Osteoblast (primary cell): ENCODE measurements around the gene ARL6. TPM values are rescaled to one million over a fixed set of nuclear protein-coding genes. Genes with fewer than 3 reads are reported as not detected.

ENCODE experiments used
- DNase-seq: peaks from one replicate; pipeline ENCODE4 v3.0.0; 2011; ENCODE audit warnings: low spot score, mixed read lengths; ENCODE audit not compliant: insufficient read length; ENCODE audit errors: missing footprints
- H2AFZ ChIP-seq: 2 replicates; pipeline ENCODE4 v1.6.0; 2011; ENCODE audit warnings: mild to moderate bottlenecking, low read length
- H3K27ac ChIP-seq: 2 replicates; pipeline ENCODE4 v1.5.1; 2011; ENCODE audit warnings: mild to moderate bottlenecking, low read depth, low read length, moderate library complexity
- H3K27me3 ChIP-seq: 2 replicates; pipeline ENCODE4 v1.6.0; 2012; ENCODE audit warnings: mild to moderate bottlenecking, control low read depth, inconsistent platforms, low read length, moderate library complexity; ENCODE audit not compliant: insufficient read depth
- H3K36me3 ChIP-seq: 2 replicates; pipeline ENCODE4 v1.5.1; 2011; ENCODE audit warnings: mild to moderate bottlenecking, low read length, control low read depth, moderate library complexity; ENCODE audit not compliant: insufficient read depth
- H3K4me1 ChIP-seq: 2 replicates; pipeline ENCODE4 v1.5.1; 2011; ENCODE audit warnings: mild to moderate bottlenecking, low read length, control low read depth, moderate library complexity; ENCODE audit not compliant: insufficient read depth
- H3K4me2 ChIP-seq: 2 replicates; pipeline ENCODE4 v1.6.0; 2011; ENCODE audit warnings: mild to moderate bottlenecking, low read length; ENCODE audit not compliant: insufficient read depth
- H3K4me3 ChIP-seq: fragments of 200-600 bp; sonication (generic); 3 replicates; pipeline ENCODE4 v1.5.1; 2012; ENCODE audit warnings: mild to moderate bottlenecking, low read length, inconsistent platforms; ENCODE audit not compliant: insufficient read depth
- H3K79me2 ChIP-seq: 2 replicates; pipeline ENCODE4 v1.6.0; 2012; ENCODE audit warnings: mild to moderate bottlenecking, low read length, control low read depth, inconsistent platforms; ENCODE audit not compliant: insufficient read depth
- H3K9me3 ChIP-seq: 2 replicates; pipeline ENCODE4 v1.5.1; 2011; ENCODE audit warnings: low read depth, low read length, control low read depth
- H4K20me1 ChIP-seq: 2 replicates; pipeline ENCODE4 v1.6.0; 2012; ENCODE audit warnings: mild to moderate bottlenecking, low read length, control low read depth; ENCODE audit not compliant: insufficient read depth
- total RNA-seq: library from RNA; depleted of rRNA; stranded (reverse); fragments of >200 nt; gene quantifications from 2 replicates; pipeline ENCODE4 v1.2.3, GENCODE V29; 2012
- TF ChIP-seq, protein P1 (sequence below): IDR thresholded peaks from 2 replicates; pipeline ENCODE4 v1.5.1; 2011; ENCODE audit warnings: mild to moderate bottlenecking, low read depth, low read length, moderate library complexity; ENCODE audit errors: extremely low read depth

Gene ARL6
- total RNA-seq, 1 donor, result 11.6 TPM

DNA sequence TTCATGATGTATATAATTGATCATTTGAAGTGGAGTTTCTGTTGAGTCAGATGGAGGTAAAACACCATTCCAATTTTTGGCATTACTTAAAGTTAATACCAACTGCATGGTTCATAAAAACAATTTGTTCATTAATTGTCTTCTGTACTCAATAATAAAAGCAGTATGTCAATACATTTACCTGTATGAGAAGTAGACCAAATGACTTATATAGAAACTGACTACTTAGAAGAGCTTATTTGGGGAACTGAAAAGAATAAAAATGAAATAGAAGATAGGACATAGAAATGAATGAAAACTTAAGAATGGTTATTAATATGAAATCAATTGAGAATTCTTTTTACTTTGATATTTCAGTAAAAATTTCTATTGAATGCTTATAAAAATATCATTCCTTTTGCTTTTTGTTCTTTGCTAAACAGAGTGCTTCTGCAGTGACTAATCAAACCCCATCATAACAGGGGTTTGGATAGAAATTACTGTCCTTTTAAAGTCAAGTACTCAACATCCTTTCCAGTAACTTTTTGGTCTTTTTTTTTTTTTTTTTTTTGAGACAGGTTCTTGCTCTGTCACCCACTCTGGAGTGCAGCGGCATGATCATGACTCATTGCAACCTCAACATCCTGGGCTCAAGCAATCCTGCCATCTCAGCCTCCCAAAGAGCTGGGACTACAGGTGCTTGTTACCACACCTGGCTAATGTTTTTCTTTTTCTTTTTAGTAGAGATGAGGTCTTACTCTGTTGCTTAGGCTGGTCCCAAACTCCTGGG is 50.8 kb downstream of the ARL6 start:
- peaks cover 3% of the 10 kb centered on the region for H3K4me1 ChIP-seq
- no peaks in the 10 kb centered on the region for H3K36me3 ChIP-seq
- no peak overlapping the region for H3K4me2 ChIP-seq
- H3K27me3 ChIP-seq, result no peaks in the 10 kb centered on the region
- no peak overlapping the region for H3K4me3 ChIP-seq
- no peak overlapping the region for H3K27ac ChIP-seq
- DNase-seq, result no peak
- no peaks in the 10 kb centered on the region for H3K79me2 ChIP-seq
- no peaks in the 10 kb centered on the region for H3K9me3 ChIP-seq
- H4K20me1 ChIP-seq, result no peaks in the 10 kb centered on the region
- TF ChIP-seq, protein P1, sequence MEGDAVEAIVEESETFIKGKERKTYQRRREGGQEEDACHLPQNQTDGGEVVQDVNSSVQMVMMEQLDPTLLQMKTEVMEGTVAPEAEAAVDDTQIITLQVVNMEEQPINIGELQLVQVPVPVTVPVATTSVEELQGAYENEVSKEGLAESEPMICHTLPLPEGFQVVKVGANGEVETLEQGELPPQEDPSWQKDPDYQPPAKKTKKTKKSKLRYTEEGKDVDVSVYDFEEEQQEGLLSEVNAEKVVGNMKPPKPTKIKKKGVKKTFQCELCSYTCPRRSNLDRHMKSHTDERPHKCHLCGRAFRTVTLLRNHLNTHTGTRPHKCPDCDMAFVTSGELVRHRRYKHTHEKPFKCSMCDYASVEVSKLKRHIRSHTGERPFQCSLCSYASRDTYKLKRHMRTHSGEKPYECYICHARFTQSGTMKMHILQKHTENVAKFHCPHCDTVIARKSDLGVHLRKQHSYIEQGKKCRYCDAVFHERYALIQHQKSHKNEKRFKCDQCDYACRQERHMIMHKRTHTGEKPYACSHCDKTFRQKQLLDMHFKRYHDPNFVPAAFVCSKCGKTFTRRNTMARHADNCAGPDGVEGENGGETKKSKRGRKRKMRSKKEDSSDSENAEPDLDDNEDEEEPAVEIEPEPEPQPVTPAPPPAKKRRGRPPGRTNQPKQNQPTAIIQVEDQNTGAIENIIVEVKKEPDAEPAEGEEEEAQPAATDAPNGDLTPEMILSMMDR, result no peak
- H2AFZ ChIP-seq, result no peak overlapping the region

DNA sequence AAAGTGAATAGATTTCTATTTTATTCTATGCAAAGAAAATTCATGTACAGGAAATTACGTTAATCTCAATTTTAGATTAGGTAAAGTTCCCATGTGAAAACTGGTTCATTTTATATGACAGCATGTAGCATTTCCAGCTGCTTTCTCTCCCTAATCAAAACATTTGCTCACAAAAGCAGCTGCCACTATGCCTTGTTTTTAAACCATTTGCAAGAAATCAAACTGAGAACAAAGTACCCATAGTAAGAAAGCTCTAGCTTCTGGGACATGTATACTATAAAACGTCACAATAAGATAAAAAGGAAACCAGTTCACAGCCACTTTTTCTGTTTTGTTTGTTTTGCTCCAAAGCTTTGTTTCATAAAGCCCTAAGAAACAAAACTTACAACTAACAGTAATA is 52.3 kb downstream of the ARL6 start:
- Histone ChIP-seq H3K27ac (no peak overlapping the region), H3K4me2 (no peak overlapping the region), H3K9me3 (no peaks in the 10 kb centered on the region), H3K36me3 (no peaks in the 10 kb centered on the region), H4K20me1 (no peaks in the 10 kb centered on the region), H3K4me3 (no peak overlapping the region), H2AFZ (no peak overlapping the region), H3K27me3 (no peaks in the 10 kb centered on the region), H3K79me2 (no peaks in the 10 kb centered on the region), H3K4me1 (no peaks in the 10 kb centered on the region)
- TF ChIP-seq, protein P1, result no peak
- no peak for DNase-seq

DNA sequence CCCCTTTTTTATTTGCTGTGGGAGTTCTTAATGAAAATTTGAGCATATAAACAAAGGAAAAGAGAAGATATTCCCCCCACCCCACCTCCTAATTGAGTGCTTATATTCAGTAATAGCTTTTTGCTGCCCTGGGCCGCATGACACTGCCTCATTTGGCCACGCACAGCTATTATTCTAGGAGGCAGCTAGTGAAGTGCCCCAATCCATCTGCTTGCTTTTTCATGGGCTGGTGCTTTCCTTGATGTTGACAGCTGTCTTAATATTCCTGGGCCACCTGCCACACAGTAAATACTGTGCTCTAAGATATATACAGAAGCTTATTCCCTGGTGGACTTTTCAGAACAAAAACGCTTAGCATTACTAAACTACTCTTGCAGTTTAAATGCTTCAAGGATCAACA is 53.4 kb downstream of the ARL6 start:
- H3K79me2 ChIP-seq, result peaks cover 1% of the 10 kb centered on the region
- no peak overlapping the region for H3K4me2 ChIP-seq
- H3K36me3 ChIP-seq, result no peaks in the 10 kb centered on the region
- no peaks in the 10 kb centered on the region for H3K9me3 ChIP-seq
- H3K27me3 ChIP-seq, result no peaks in the 10 kb centered on the region
- no peaks in the 10 kb centered on the region for H4K20me1 ChIP-seq
- no peaks in the 10 kb centered on the region for H3K4me1 ChIP-seq
- DNase-seq, result no peak
- no peak overlapping the region for H3K4me3 ChIP-seq
- TF ChIP-seq, protein P1, result no peak
- no peak overlapping the region for H2AFZ ChIP-seq
- no peak overlapping the region for H3K27ac ChIP-seq

DNA sequence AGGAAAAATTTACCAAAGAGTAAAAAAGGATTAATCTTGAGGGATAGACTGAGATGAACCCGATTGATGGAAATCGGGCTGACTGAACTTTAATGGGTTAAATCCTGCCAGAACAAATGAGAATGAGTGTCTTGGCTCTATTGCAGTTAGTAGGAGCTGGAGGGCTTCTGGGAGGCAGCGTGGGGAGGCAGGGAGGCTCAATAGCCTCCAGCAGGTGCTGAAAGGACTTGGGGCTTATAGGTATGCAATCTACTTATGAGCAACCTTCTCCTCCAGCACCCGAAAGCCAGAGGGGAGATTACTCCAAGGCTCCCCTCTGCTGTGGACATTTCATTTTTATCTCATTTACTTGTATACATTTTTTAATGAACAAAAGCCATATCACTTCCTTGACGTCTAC is 56.2 kb downstream of the ARL6 start:
- DNase-seq, result peak; percentile 39
- Histone ChIP-seq H3K9me3 (no peaks in the 10 kb centered on the region), H3K4me1 (peaks cover 12% of the 10 kb centered on the region), H3K4me2 (peak overlapping the region; percentile 90), H3K27me3 (no peaks in the 10 kb centered on the region), H3K27ac (peak overlapping the region; percentile 72), H3K79me2 (peaks cover 21% of the 10 kb centered on the region), H2AFZ (peak overlapping the region; percentile 95), H3K36me3 (no peaks in the 10 kb centered on the region), H4K20me1 (peaks cover 15% of the 10 kb centered on the region), H3K4me3 (peak overlapping the region; percentile 87)
- TF ChIP-seq, protein P1, result no peak
